Fibroblast of skin of left quadriceps (primary cell): ENCODE results near the gene GABRE.

Experiments
- DNase-seq, 2 experiments: peaks; one replicate each; pipeline ENCODE4 v3.0.0-alpha.2; 2013; ENCODE audit warnings: low read depth in 2 of 2

The GABRE gene, protein sequence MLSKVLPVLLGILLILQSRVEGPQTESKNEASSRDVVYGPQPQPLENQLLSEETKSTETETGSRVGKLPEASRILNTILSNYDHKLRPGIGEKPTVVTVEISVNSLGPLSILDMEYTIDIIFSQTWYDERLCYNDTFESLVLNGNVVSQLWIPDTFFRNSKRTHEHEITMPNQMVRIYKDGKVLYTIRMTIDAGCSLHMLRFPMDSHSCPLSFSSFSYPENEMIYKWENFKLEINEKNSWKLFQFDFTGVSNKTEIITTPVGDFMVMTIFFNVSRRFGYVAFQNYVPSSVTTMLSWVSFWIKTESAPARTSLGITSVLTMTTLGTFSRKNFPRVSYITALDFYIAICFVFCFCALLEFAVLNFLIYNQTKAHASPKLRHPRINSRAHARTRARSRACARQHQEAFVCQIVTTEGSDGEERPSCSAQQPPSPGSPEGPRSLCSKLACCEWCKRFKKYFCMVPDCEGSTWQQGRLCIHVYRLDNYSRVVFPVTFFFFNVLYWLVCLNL

DNA sequence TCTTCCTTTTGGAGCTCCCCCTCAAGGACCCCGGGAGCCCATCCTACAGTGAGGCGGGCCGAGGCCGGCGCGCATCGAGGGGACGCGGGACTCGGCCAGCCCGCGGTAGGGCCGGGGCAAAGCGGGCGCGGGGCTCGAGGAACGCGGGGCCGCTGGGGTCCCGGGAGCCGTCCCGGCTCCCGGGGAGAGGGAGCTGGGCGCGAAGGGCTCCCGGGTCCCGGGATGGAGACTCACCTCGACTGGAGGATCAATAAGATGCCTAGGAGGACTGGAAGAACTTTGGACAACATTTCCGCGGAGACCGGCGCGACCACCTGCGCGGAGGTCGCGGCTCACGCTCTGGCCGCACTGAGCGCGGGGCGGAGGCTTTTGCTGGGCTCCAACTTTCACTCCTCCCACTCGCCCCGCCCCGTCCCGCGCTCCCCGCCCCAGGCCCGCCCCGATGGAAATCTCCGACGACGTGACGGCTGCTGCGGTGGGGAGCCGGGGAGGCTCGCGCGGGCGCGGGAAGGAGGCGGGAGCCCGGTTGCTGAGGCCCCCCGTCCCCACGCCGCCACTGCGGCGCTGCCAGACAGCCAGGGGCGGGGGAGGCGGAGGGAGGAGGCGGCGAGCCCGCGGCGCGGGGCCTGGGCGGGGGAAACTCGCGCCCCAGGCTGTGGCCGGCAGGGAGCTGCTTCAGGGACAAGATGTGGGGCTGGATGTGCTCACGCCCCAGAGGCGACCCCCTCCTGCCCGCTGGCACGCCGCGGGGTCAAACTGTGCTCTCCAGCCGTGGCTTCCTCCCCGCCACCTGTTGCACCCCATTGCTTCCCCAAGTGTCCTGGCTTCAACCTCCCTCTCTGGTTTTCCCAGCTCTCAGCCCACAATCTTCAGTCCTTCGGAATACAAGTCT, at the start of gene GABRE:
Gene GABRE, minus strand, starts transcription at position 341 of the 892 bp plus-strand sequence. Its CDS starts 51 bp downstream, at position 290.
- DNase-seq, result peak in 1 of 2 experiments; percentile 5

DNA sequence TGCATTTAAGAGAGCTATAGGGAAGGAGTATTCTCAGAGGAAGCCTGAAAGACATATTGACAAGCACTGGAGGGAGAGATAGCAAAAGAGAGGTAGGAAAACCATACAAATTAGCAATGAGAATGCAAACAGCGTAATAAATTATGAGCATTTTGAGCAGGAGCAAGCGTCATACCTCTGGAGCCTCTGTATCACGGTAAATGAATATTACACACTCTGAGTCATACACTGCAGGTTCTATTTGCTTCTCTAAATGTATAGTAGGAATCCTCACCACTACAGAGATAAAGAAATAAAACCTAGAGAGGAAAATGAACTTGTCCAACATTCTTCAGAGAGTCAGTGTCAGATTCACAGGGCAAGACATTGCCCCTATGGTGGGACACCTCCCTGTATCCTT, 46.4 kb upstream of the GABRE start:
- DNase-seq, result no peak

DNA sequence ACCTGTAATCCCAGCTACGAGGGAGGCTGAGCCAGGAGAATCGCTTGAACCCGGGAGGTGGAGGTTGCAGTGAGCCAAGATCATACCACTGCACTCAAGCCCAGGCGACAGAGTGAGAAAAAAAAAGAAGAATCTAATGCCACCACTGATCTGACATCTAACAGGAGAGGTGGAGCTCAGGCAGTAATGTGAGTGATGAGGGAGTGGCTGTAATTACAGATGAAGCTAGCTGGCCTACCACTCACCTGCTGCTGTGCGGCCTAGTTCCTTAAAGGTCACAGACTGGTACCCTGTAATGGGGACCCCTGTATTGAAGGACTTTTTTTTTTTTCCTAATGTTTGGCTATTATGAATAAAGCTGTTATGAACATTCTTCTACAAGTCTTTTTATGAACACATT, 25.3 kb upstream of the GABRE start:
- DNase-seq, result no peak

DNA sequence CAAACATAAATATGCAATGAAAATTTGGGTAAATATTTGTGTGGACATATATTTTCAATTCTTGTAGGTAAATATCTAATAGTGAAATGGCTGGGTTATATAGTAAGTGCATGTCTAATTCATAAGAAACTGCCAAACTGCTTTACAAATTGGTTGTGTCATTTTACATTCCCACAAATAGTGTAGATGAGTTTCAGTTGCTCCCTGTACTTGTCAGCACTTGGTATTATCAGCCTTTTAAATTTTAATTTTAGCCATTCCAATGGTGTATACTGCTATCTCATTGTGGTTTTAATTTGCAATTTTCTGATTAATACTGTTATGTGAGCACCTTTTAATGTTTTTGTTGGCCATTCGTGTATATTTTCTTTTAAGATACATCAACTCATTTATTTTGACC, 23.1 kb upstream of the GABRE start:
- no peak for DNase-seq

DNA sequence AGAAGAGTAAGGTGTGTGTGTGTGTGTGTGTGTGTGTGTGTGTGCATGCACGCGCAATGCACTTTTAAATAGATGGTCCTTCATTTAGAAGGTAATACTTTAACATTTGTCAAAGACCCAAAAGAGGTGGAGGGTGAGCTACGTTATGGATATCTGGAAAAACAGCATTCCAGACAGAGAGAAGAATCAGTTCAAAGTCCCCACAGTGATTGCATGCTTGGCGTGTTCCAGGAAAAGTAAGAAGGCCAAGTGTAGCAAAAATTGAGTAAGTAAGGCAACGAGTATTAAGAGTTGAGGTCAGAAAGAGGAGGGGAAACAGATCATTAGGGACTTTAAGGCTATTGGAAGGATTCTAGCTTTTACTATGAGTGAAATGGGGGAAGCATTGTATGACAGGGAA, 21.9 kb upstream of the GABRE start:
- DNase-seq, result no peak

DNA sequence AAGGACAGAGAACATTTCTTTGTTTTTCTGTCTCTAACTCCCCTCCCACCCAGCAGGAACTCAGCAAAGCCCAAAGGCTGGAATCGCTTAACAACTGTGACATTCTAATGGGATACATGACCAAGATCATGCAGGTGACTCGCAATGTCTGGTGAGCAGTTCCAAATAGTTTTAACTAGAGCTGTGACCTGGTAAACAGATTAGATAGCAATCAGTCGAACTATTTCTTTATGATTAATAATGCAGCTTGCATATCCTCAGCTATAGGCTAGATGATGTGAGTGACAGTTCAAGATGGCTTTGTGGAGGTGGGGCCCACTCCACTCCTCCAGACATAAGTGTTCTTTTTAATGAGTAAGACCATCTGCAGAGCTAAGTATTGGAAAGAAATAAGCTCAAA, 20.0 kb upstream of the GABRE start:
- DNase-seq, result no peak

DNA sequence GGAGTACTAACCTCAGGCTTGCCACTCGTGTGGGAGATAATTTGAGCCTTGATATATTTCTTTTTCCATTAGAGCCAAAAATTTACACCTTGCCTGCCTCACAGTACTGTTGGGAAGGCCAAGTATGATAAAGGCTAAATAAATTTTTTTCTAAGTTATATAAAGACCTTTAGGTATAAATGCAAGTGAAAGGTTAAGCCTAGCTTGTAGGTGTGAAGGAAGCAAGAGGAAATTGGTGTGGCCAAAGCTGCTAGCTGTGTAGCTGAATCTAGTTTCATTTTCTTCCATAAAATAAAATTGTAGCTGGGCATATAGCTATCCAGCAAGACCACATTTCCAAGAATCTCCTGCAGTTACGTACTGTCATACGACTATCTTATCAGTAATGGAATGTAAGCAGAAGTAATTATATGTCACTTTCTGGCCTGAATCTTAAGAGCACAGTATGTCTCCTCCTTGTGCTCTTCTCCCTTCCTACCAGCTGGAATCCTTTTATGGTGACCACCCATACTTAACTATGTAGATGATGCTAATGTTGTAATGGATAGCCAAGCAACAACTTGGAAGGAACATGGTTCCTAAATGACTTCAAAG, 14.3 kb upstream of the GABRE start:
- no peak for DNase-seq

DNA sequence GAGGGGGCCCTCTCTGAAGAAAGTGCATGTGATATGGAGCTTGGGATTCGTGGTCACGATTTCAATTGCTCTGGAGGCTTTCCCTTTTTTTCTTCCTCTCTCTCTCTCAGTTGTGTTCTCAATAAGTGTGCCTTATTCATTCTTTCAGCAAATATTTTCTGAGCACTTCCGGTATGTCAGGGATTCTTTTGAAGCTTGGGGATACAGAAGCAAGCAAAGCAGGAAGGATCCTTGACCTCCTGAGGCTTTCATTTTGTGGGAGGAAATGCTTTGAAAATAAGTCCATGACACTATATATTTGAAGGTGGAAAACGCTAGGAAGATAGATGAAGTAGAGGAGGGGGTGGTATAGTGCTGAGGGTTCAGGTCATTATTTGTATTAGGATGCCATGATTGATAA, 12.6 kb upstream of the GABRE start:
- DNase-seq, result no peak

DNA sequence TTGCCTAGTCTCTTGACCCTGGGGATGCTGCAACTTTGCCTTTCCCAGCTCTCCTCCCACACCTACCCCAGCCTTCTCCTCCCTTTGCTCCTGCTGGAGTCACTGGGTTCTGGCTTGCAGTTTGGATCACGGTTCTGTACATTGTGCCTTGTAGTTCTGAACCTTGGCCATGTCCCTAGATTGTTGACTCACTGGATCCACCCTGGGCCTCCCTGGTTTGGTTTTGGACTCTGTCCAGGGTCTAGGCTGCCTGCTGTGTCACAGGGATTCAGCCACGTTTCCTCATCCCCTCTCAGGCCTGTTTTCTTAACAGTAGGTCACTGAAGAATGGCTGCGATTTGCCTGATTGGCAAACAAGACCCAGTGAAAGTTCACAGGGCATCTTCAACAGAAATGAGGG, 11.5 kb upstream of the GABRE start:
- DNase-seq, result peak in 1 of 2 experiments; percentile 12

DNA sequence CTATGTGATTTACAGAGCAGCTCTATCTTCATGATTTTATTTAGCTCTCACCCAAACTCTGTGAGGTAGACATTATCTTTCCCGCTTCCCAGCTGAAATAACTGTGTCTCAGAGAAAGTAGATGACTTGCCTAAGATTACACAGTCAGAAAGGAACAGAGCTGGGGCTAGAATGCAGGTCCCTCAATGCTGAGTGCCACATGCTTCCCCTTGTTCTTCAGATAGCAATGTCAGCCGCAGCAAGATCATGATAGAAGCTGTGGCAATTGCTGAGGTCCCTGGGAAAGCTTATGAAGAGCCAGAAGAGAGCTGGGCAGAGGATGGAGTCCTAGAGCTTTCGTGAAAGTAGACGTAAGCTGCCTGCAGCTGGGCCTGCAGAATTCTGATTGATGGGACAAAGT, 11.1 kb upstream of the GABRE start:
- DNase-seq, result no peak

DNA sequence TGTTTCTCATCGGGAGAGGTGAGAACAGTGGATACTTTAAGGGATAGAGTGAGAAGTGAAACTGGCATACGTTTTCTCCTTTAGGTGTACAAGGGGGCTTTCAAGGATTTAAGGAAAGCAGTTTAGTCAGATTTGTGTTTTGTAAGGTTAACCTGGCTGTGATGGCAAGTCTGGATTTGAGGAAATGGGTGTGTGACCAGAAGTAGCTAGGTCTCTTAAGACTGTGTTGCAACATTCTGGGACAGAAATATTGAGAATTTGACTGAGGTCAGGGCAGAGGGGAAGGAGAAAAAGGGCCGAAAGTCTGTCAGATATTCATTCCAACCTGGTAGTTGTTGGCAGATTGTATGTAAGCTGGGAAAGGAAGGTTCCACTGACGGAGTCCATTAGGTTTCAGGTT, 10.4 kb upstream of the GABRE start:
- DNase-seq, result no peak

DNA sequence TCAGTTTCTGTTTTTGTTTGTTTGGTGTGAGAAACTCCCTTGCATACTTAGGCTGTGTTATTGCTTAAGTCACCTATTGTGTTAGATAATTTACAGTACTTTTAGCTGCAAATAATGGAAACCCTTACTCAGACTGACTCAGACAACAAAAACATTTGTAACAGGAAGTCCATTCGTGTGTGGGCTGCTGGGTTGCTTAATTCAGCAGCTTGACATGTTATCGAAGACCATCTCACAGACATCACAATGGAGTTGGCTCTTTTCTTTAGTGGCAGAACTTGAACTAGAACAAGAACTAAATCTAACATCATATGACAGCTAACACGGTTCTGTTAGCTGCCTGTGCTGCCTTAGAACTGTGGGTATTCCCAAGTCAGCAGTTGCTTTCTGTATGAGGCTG, 9.9 kb upstream of the GABRE start:
- DNase-seq, result peak; percentile 44 to 54

DNA sequence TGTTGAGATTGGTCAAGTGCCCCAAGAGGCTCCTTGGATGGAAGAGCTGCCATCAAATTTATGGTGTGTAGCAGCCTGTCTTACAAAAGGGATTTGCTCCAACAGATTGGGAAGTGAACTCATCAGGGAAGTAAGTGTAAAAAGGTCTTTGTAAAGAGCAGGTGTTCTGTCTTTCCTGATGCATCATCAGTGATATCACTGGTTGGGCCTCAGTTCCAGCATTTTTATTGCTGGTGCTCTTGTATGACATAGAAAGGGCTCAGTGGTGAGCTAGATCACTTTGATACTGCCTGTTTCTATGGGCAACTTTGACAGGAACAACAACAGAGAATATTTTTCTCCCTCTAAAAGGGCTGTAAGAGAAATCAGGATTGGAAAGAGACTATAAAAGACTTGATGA, 8.7 kb upstream of the GABRE start:
- no peak for DNase-seq

DNA sequence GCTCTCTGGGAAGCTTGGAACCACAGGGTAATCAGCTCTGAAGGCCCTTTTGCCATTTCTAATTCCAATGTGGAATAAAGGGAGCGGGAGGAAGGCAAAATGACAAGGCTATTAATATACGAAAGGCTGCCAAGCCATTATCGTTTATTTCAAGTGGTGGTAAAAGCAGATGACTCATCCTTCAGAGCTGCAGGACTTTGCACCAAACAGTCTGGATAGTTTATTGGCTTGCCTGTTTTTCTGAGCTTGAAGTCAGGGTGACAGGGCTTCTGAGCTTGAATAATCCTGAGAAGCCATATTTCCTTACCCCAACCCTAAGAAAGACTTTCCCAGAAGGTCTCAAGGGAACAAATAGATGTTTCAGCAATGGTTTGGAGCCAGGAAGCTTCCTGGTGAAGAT, 7.7 kb upstream of the GABRE start:
- DNase-seq, result peak; percentile 77 to 79

DNA sequence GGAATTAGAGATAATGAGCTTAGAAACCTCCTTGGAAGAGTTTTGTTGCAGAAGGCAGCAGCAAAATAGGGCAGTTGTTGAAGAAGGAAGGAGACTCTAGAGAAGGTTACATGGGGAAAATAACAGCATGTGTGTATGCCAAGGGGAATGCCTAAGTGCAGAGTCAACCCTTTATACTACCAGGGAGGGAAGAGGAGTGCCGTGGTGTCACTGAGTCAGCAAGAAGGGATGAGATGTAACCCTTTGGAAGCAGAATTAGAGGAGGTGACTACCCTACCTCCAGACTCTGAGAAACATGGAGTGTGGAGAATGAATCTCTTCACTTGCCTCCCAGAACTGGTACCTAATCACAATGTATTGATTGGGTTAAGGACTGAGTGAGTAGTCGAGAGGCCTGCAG, 6.7 kb upstream of the GABRE start:
- DNase-seq, result peak in 1 of 2 experiments; percentile 8

DNA sequence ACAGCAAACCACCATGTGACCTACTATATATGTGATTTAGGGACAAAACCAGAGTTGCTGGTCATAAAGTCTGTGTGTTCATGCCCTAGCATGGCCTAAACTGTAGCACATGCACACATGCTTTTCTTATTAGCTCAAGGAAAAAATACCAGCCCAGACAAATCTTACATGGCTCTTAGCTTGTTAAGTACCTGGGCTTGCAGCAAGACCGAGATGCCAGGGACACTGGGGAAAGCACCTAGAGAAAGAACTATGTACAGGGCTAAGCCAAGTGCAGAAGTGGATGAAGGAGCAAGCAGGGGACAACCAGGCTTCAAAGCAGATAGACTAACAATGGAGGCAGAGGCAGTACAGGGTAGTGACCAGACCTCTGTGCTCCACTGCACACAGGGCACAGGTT, 3.4 kb upstream of the GABRE start:
- no peak for DNase-seq

DNA sequence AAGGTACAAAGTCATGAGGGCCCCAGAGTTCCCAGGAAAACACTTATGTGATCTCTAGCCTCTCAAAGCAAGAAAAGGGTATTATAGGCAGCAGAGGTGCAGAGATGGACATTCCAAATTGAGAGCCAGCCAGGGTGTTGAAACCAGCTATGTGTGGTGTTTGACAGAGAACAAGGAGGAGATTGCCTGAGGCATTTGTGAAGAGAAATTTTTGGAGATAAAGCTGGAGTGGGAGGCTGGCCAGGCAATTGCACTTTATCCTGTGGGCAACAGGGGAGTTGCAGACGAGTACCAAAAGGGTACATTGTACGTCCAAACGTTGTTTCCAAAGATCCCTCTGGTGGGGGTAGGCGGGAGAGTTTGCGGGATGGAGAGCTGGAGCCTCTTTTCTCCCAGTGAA, 2.5 kb upstream of the GABRE start:
- DNase-seq, result no peak

DNA sequence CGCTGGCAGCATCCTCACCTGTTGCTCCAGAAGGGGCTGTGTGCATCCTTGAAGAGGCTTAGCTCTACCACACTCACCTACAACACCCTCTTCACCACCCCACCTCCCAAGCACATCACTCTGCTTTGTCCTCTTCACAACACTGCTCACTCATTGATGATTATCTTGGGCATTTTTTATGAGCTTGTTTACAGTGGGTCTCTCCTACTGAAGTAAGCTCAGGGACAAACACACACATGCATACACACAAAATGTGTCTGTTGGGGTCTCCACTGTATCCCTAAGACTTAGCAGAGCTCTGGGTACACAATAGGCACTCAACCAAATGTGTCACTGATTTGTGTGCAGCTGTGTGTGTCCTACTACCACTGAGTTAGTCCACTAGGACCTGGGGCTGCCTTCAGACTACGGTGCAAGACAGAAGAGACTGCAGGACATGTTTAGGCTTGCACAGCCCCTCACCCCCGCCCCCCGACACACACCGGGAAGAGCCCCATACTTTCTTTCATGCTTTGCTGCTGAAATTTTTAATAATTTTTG, 1.3 kb upstream of the GABRE start:
- no peak for DNase-seq

DNA sequence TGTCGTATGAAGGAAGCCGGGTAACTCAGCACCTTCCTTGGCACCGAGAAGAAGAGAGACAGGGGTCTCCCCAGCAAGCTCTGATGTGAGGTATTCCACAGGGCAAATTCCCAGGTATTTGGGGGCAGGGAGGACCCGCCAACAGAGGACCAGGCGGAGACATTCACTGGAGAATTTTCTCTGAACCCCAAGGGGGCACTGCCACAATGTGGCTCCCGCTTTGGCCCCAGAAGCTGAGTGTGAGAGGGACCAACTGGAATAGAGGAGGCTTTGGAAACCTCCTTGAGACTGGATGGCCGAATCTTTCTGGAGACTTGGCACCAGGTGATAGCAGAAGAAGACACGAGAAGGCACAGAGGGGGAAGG, 735 bp upstream of the GABRE start:
- no peak for DNase-seq

DNA sequence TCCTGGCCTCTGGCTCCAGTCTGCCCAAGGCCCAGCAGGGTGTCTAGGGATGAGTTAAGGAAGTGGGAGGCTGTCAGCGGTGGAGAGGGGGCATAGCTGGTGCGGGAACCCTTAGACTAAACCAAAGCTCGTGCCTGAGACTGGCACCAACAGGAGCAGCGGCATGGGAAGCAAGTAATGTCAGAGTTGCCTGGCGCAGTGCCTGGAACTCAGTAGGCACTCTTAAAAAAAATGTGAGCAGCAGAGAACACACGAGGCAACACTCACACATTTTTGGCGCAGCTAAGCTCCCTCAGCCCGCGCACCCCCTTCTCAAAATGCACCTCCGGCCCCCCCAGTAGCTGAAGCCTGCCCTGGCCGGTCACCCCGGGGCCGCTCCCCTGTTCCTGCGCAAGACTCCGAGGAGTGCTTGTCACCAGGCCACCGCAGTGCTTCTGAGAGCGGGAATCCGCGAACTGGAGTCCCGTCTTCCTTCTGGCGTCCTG, 583 bp downstream of the GABRE start:
- no peak for DNase-seq

DNA sequence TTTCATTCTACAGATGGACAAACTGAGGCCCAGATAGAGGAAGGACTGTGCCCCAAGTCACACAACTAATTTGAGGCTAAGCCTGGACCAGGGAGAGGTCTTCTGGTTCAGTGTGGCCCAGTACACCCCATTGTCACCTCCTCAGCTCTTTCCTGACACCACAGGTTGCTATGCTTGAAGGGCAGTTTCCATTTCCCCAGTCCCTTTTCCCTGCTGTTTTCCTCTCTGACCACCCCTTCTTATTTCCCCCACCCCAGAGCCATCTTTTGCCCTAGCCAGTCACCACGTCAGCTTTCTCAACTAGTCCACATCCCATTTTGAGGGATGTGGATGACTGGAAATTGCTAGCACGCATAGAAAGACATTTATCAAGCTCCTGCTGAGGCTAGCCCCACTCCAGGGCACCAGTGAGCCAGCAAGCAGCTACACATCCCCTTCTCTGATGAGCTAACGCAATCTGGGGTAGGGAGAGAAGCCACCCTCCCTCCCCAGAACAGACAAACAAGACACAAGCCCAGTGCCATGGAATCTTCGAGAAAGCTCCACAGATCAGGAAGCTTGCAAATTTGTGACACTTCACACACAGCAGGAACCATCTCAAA, 1.3 kb downstream of the GABRE start:
- DNase-seq, result no peak

DNA sequence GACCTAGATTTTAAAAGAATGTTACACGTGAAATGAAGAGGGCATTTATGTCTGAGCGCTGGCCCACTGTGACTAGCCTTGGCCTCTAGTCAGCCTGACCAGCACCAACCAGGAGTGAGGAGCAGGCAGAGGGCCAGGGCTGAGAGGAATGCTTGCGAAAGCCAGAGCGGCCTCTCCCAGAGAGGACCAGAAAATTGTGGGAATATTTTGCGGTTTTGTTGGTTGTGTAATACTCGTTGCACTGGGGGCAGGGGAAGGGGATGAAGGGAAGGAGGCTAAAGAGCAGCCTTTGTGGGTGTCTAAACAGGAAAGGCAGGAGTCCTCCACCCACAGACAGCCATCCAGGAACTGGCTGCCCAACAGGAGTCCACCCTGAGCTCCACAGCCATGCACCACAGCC, 3.8 kb downstream of the GABRE start:
- peak; percentile 68 to 74 for DNase-seq
